ENCODE data around the gene CLDN10.
"Not testable (repeated sequence)": the region's sequence is repeated elsewhere in the genome, so short reads cannot be mapped to it uniquely, and the experiment has no call there.

Gene CLDN10, protein sequence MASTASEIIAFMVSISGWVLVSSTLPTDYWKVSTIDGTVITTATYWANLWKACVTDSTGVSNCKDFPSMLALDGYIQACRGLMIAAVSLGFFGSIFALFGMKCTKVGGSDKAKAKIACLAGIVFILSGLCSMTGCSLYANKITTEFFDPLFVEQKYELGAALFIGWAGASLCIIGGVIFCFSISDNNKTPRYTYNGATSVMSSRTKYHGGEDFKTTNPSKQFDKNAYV

GRCh38 chr13:95552539-95553441, at the start of gene CLDN10:
Gene CLDN10 (plus strand): TSS chr13:95552720. CDS start chr13:95552754, 34 bp downstream.
- no peak for DNase-seq

GRCh38 chr13:95503662-95504061, 48.9 kb upstream of the CLDN10 start:
- DNase-seq = no peak

DNA sequence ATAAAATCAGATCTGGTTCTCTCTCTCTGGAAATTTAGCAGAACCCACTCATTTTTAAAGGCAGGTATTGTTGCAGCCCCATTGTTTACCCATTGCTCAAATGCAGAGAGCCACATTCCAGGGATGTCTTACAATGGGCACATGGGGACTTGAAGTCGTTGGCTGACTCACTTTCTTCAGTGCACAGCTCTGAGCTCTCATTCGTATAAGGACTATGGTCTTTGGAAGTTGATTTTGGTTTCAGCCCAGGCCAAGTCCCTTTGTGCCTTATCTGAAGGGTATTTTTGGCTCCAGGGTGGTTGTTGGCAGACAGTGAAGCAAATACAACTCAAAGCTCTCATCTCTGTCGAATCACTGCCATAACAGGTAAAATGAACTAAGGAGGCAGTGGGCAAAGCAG, 47.3 kb upstream of the CLDN10 start:
- no peak for DNase-seq

GRCh38 chr13:95505986-95506385, 46.5 kb upstream of the CLDN10 start:
- DNase-seq = no peak

GRCh38 chr13:95507991-95508390, 44.5 kb upstream of the CLDN10 start:
- no peak for DNase-seq

- DNase-seq = no peak
These were observed 43.5 kb upstream of the CLDN10 start for GRCh38 chr13:95508996-95509395.

- DNase-seq = no peak
These were observed 42.8 kb upstream of the CLDN10 start for GRCh38 chr13:95509521-95510310.

DNA sequence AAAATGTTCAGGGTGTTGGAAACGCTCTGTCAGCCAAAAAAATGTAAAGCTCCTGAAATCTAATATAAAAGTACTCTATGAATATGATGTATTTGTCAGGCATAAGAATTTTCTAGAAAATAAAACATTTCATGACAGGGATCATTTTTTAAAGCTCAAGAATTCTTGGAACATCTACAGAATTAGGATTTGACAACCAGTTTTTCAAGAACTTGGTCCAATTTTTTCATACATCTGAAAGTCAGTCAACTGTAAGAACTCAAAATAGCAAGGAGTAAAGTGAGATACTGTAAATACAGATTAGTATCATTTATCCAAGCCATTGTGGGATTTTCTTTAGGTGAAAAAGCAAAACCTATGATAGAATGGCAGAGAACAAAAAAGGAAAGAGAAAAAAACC, 41.6 kb upstream of the CLDN10 start:
- no peak for DNase-seq

DNA sequence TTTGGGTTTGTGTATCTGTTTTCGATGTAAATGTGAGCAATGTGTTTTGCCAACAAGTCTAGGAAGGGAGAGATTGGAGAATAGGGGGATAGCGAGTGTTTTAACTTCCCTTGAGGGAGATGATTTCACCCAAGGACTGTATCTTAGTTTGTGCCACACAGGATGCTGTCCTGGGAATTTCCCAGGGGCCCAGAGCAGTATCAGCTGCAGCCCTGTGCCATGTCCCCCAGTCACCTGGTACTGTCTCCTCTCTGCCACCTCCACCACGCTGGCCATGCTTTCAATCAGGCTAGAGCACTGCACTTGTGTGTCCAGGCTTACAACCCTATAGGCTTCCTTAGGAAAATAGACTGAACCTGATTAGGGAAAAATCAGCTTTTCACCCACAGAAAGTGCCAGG, 40.1 kb upstream of the CLDN10 start:
- no peak for DNase-seq

DNA sequence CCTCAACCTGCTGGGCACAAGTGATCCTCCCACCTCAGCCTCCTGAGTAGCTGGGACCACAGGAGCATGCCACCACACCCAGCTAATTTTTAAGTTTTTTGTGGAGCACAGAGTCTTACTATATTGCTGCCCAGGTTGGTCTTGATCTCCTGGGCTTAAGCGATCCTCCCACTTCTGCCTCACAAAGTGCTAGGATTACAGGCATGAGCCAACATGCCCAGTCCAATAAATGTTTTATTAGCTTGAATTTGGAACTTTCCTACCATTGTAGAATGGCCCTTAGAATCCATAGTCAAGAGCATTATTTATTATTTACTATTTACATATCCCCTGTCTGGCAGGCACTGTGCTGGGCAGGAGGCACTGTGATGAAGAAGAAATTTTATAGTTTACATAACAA, 39.6 kb upstream of the CLDN10 start:
- no peak for DNase-seq

DNA sequence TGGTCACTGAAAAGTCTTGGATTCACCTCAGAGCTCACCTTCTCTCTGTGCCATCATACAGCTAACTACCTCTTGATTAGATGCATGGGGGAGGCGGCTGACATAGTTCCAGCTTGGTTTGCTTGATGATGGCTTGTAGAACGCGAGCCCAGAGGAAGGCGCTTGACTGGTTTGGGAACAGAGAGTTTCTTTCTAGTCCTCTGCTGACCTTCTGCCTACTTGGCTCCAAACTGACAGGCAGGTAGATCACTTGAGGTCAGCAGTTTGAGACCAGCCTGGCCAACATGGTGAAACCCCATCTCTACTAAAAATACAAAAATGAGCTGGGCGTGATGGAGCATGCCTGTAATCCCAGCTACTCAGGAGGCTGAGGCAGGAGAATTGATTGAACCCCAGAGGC, 36.9 kb upstream of the CLDN10 start:
- not testable (repeated sequence) for DNase-seq

- DNase-seq = no peak
These were observed 36.5 kb upstream of the CLDN10 start for GRCh38 chr13:95516021-95516420.

DNA sequence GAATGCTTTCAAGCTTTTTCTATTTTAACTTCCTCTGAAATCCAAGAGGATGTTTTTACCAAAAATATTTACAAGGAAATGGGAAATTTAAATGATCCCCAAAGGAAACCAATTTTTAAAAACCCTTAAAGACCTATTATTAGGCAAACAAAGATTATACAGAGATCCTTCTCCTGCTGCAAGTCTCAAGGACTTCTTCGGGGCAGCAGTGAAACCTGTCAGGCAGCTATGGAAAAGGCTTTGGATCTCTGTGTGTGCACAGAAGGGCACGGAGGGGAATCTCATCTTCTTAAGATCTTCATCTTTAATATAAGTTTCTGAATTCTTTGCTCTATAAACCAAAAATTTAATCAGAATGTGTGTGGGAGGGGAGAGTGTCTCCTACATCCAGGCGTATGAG, 36.0 kb upstream of the CLDN10 start:
- DNase-seq = no peak

GRCh38 chr13:95523598-95523997, 28.9 kb upstream of the CLDN10 start:
- DNase-seq = no peak

GRCh38 chr13:95524264-95524901, 28.1 kb upstream of the CLDN10 start:
- no peak for DNase-seq

- no peak for DNase-seq
These were observed 24.6 kb upstream of the CLDN10 start for GRCh38 chr13:95527955-95528354.

- DNase-seq = peak; percentile 37
These were observed 22.3 kb upstream of the CLDN10 start for GRCh38 chr13:95530178-95530577.

- DNase-seq = no peak
These were observed 18.9 kb upstream of the CLDN10 start for GRCh38 chr13:95533545-95534160.

DNA sequence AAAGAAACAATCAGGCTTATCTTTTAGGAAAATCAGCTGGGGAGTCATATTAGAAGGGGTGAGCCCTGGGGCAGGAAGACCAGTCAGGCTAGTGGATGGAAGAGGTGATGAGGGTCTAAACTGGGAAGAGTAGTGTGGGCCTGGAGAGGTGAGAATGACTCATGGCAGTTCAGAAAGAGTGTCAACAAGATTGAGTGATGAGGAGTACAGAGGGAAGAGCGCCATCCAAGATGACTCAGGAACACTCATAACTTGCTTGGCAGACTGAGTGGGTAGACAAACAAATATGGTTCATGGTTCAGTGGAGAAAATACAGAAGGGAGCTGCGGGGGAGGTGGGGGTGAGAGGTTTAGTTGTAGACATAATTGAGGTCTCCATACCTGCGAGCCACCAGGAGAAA, 17.3 kb upstream of the CLDN10 start:
- no peak for DNase-seq

GRCh38 chr13:95536632-95537241, 15.8 kb upstream of the CLDN10 start:
- DNase-seq = no peak

DNA sequence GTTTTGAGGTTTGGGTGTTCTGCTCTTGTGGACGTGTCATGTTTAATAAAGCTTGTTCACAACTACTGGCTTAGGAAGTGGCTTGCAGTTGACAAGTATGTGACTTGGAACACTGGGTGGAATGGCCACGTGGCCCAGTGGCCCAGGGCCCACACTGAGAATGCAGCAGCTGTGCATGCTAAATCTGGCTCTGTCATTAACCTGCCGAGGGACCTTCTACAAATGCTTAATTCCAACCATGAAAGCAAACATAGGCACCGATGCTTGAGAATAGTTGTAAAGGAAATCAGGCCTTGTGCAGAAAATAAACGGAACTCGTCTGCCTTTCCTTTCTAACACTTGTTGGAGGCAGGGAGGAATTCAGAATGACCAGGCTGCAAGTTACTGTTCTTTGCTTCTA, 11.6 kb upstream of the CLDN10 start:
- DNase-seq = no peak

GRCh38 chr13:95541308-95541707, 11.2 kb upstream of the CLDN10 start:
- no peak for DNase-seq

Data from DMS 273 treated with DMSO at 0.1 percent for 48 hours (cell line).